ENCODE results near the gene PPP2CA. TPM values are rescaled to one million over a fixed set of nuclear protein-coding genes. Genes with fewer than 3 reads are reported as not detected.

PPP2CA gene
- polyA plus RNA-seq, 2 donors, result 41.5 to 102 TPM

- Histone ChIP-seq H3K27me3 (ENCODE audit: control insufficient read depth in 1 of 2, insufficient read depth in 2 of 2, low read length in 2 of 2) (no peaks in the 10 kb centered on the region), H3K36me3 (ENCODE audit: control insufficient read depth in 2 of 2, insufficient read depth in 2 of 2, low read length in 1 of 2) (peaks cover 0 to 5% of the 10 kb centered on the region in 2 donors), H3K4me1 (ENCODE audit: control insufficient read depth in 2 of 2, insufficient read depth in 2 of 2, low read length in 1 of 2) (no peaks in the 10 kb centered on the region), H3K4me3 (ENCODE audit: low read depth in 1 of 2, low read length in 2 of 2) (no peak overlapping the region), H3K9me3 (ENCODE audit: control insufficient read depth in 2 of 2, insufficient read depth in 1 of 2, low read depth in 1 of 2, low read length in 1 of 2) (no peaks in the 10 kb centered on the region), H3K27ac (ENCODE audit: low read depth in 2 of 2, low read length in 1 of 2) (no peak overlapping the region)
- 75 to 83% methylated on average over 7 of the region's 7 CpGs for WGBS, 2 donors
These were observed 19.2 kb downstream of the PPP2CA start for GRCh38 chr5:134206627-134207160.

GRCh38 chr5:134204575-134204974, 21.3 kb downstream of the PPP2CA start:
- no peak overlapping the region for H3K27ac ChIP-seq (ENCODE audit: low read depth in 2 of 2, low read length in 1 of 2)
- H3K36me3 ChIP-seq (ENCODE audit: control insufficient read depth in 2 of 2, insufficient read depth in 2 of 2, low read length in 1 of 2), result peaks cover 5 to 13% of the 10 kb centered on the region in 2 donors
- no peaks in the 10 kb centered on the region for H3K27me3 ChIP-seq (ENCODE audit: control insufficient read depth in 1 of 2, insufficient read depth in 2 of 2, low read length in 2 of 2)
- 86 to 89% methylated on average over 4 of the region's 4 CpGs for WGBS, 2 donors
- H3K4me3 ChIP-seq (ENCODE audit: low read depth in 1 of 2, low read length in 2 of 2), result no peak overlapping the region
- no peaks in the 10 kb centered on the region for H3K4me1 ChIP-seq (ENCODE audit: control insufficient read depth in 2 of 2, insufficient read depth in 2 of 2, low read length in 1 of 2)
- no peaks in the 10 kb centered on the region for H3K9me3 ChIP-seq (ENCODE audit: control insufficient read depth in 2 of 2, insufficient read depth in 1 of 2, low read depth in 1 of 2, low read length in 1 of 2)

GRCh38 chr5:134203630-134204029, 22.2 kb downstream of the PPP2CA start:
- H3K36me3 ChIP-seq (ENCODE audit: control insufficient read depth in 2 of 2, insufficient read depth in 2 of 2, low read length in 1 of 2), result peaks cover 7 to 13% of the 10 kb centered on the region in 2 donors
- 96 to 100% methylated on average over 3 of the region's 3 CpGs for WGBS, 2 donors

GRCh38 chr5:134195666-134196065, 30.2 kb downstream of the PPP2CA start:
- H3K27me3 ChIP-seq (ENCODE audit: control insufficient read depth in 1 of 2, insufficient read depth in 2 of 2, low read length in 2 of 2), result no peaks in the 10 kb centered on the region
- no peaks in the 10 kb centered on the region for H3K9me3 ChIP-seq (ENCODE audit: control insufficient read depth in 2 of 2, insufficient read depth in 1 of 2, low read depth in 1 of 2, low read length in 1 of 2)
- H3K27ac ChIP-seq (ENCODE audit: low read depth in 2 of 2, low read length in 1 of 2), result no peak overlapping the region
- no peaks in the 10 kb centered on the region for H3K4me1 ChIP-seq (ENCODE audit: control insufficient read depth in 2 of 2, insufficient read depth in 2 of 2, low read length in 1 of 2)
- H3K4me3 ChIP-seq (ENCODE audit: low read depth in 1 of 2, low read length in 2 of 2), result no peak overlapping the region
- peaks cover 4 to 5% of the 10 kb centered on the region in 2 donors for H3K36me3 ChIP-seq (ENCODE audit: control insufficient read depth in 2 of 2, insufficient read depth in 2 of 2, low read length in 1 of 2)
- WGBS, 2 donors, result 71 to 74% methylated on average over 5 of the region's 5 CpGs

More at GRCh38 chr5:134203630-134204029, 22.2 kb downstream of the PPP2CA start:
- no peaks in the 10 kb centered on the region for H3K4me1 ChIP-seq (ENCODE audit: control insufficient read depth in 2 of 2, insufficient read depth in 2 of 2, low read length in 1 of 2)
- no peak overlapping the region for H3K4me3 ChIP-seq (ENCODE audit: low read depth in 1 of 2, low read length in 2 of 2)
- no peaks in the 10 kb centered on the region for H3K27me3 ChIP-seq (ENCODE audit: control insufficient read depth in 1 of 2, insufficient read depth in 2 of 2, low read length in 2 of 2)
- no peaks in the 10 kb centered on the region for H3K9me3 ChIP-seq (ENCODE audit: control insufficient read depth in 2 of 2, insufficient read depth in 1 of 2, low read depth in 1 of 2, low read length in 1 of 2)
- no peak overlapping the region for H3K27ac ChIP-seq (ENCODE audit: low read depth in 2 of 2, low read length in 1 of 2)

GRCh38 chr5:134189031-134189430, 36.8 kb downstream of the PPP2CA start:
- H3K9me3 ChIP-seq (ENCODE audit: control insufficient read depth in 2 of 2, insufficient read depth in 1 of 2, low read depth in 1 of 2, low read length in 1 of 2), result no peaks in the 10 kb centered on the region
- no peaks in the 10 kb centered on the region for H3K36me3 ChIP-seq (ENCODE audit: control insufficient read depth in 2 of 2, insufficient read depth in 2 of 2, low read length in 1 of 2)
- no peak overlapping the region for H3K4me3 ChIP-seq (ENCODE audit: low read depth in 1 of 2, low read length in 2 of 2)
- H3K27ac ChIP-seq (ENCODE audit: low read depth in 2 of 2, low read length in 1 of 2), result no peak overlapping the region
- H3K27me3 ChIP-seq (ENCODE audit: control insufficient read depth in 1 of 2, insufficient read depth in 2 of 2, low read length in 2 of 2), result no peaks in the 10 kb centered on the region
- WGBS, 2 donors, result 84 to 86% methylated on average over 3 of the region's 3 CpGs
- no peaks in the 10 kb centered on the region for H3K4me1 ChIP-seq (ENCODE audit: control insufficient read depth in 2 of 2, insufficient read depth in 2 of 2, low read length in 1 of 2)

GRCh38 chr5:134188092-134188491, 37.8 kb downstream of the PPP2CA start:
- Histone ChIP-seq H3K27ac (ENCODE audit: low read depth in 2 of 2, low read length in 1 of 2) (no peak overlapping the region), H3K27me3 (ENCODE audit: control insufficient read depth in 1 of 2, insufficient read depth in 2 of 2, low read length in 2 of 2) (no peaks in the 10 kb centered on the region), H3K36me3 (ENCODE audit: control insufficient read depth in 2 of 2, insufficient read depth in 2 of 2, low read length in 1 of 2) (no peaks in the 10 kb centered on the region), H3K9me3 (ENCODE audit: control insufficient read depth in 2 of 2, insufficient read depth in 1 of 2, low read depth in 1 of 2, low read length in 1 of 2) (no peaks in the 10 kb centered on the region), H3K4me1 (ENCODE audit: control insufficient read depth in 2 of 2, insufficient read depth in 2 of 2, low read length in 1 of 2) (no peaks in the 10 kb centered on the region), H3K4me3 (ENCODE audit: low read depth in 1 of 2, low read length in 2 of 2) (no peak overlapping the region)
- WGBS, 2 donors, result 83 to 86% methylated on average over 1 of the region's 1 CpG

- Histone ChIP-seq H3K4me1 (ENCODE audit: control insufficient read depth in 2 of 2, insufficient read depth in 2 of 2, low read length in 1 of 2) (no peaks in the 10 kb centered on the region), H3K4me3 (ENCODE audit: low read depth in 1 of 2, low read length in 2 of 2) (no peak overlapping the region), H3K9me3 (ENCODE audit: control insufficient read depth in 2 of 2, insufficient read depth in 1 of 2, low read depth in 1 of 2, low read length in 1 of 2) (no peaks in the 10 kb centered on the region), H3K36me3 (ENCODE audit: control insufficient read depth in 2 of 2, insufficient read depth in 2 of 2, low read length in 1 of 2) (no peaks in the 10 kb centered on the region), H3K27ac (ENCODE audit: low read depth in 2 of 2, low read length in 1 of 2) (no peak overlapping the region), H3K27me3 (ENCODE audit: control insufficient read depth in 1 of 2, insufficient read depth in 2 of 2, low read length in 2 of 2) (no peaks in the 10 kb centered on the region)
- 57 to 58% methylated on average over 11 of the region's 11 CpGs for WGBS, 2 donors
These were observed 41.4 kb downstream of the PPP2CA start for GRCh38 chr5:134184155-134185135.

GRCh38 chr5:134183481-134183880, 42.4 kb downstream of the PPP2CA start:
- no peaks in the 10 kb centered on the region for H3K9me3 ChIP-seq (ENCODE audit: control insufficient read depth in 2 of 2, insufficient read depth in 1 of 2, low read depth in 1 of 2, low read length in 1 of 2)

GRCh38 chr5:134178096-134178419, 47.8 kb downstream of the PPP2CA start:
- no peak overlapping the region for H3K4me3 ChIP-seq (ENCODE audit: low read depth in 1 of 2, low read length in 2 of 2)
- 72 to 75% methylated on average over 3 of the region's 3 CpGs for WGBS, 2 donors
- no peaks in the 10 kb centered on the region for H3K9me3 ChIP-seq (ENCODE audit: control insufficient read depth in 2 of 2, insufficient read depth in 1 of 2, low read depth in 1 of 2, low read length in 1 of 2)
- no peaks in the 10 kb centered on the region for H3K27me3 ChIP-seq (ENCODE audit: control insufficient read depth in 1 of 2, insufficient read depth in 2 of 2, low read length in 2 of 2)
- peaks cover 0 to 5% of the 10 kb centered on the region in 2 donors for H3K4me1 ChIP-seq (ENCODE audit: control insufficient read depth in 2 of 2, insufficient read depth in 2 of 2, low read length in 1 of 2)
- peak overlapping the region; percentile 99 to 100 for H3K27ac ChIP-seq (ENCODE audit: low read depth in 2 of 2, low read length in 1 of 2)
- no peaks in the 10 kb centered on the region for H3K36me3 ChIP-seq (ENCODE audit: control insufficient read depth in 2 of 2, insufficient read depth in 2 of 2, low read length in 1 of 2)

More at GRCh38 chr5:134183481-134183880, 42.4 kb downstream of the PPP2CA start:
- H3K27me3 ChIP-seq (ENCODE audit: control insufficient read depth in 1 of 2, insufficient read depth in 2 of 2, low read length in 2 of 2), result no peaks in the 10 kb centered on the region
- H3K36me3 ChIP-seq (ENCODE audit: control insufficient read depth in 2 of 2, insufficient read depth in 2 of 2, low read length in 1 of 2), result no peaks in the 10 kb centered on the region
- no peak overlapping the region for H3K4me3 ChIP-seq (ENCODE audit: low read depth in 1 of 2, low read length in 2 of 2)
- no peaks in the 10 kb centered on the region for H3K4me1 ChIP-seq (ENCODE audit: control insufficient read depth in 2 of 2, insufficient read depth in 2 of 2, low read length in 1 of 2)
- no peak overlapping the region for H3K27ac ChIP-seq (ENCODE audit: low read depth in 2 of 2, low read length in 1 of 2)

All from esophagus (tissue), 2 donors.